ENCODE measurements around the gene TEX9.
"Not testable (repeated sequence)": the region's sequence is repeated elsewhere in the genome, so short reads cannot be mapped to it uniquely, and the experiment has no call there.

The TEX9 gene

DNA sequence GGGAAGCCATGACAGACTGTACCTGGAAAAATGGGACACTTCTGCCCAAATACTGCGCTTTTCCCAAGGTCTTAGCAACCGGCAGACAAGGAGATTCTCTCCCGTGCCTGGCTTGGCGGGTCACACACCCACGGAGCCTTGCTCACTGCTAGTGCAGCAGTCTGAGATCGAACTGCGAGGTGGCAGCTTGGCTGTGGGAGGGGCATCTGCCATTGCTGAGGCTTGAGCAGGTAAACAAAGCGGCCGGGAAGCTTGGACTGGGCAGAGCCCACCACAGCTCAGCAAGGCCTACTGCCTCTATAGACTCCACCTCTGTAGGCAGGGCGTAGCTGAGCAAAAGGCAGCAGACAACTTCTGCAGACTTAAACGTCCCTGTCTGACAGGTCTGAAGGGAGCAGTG is 34.0 kb downstream of the TEX9 start:
- H3K9me3 ChIP-seq (ENCODE audit: control extremely low read depth in 1 of 5, control insufficient read depth in 4 of 5, insufficient read depth in 2 of 5, low read depth in 1 of 5, low read length in 4 of 5); POLR2A ChIA-PET; H3K36me3 ChIP-seq (ENCODE audit: control insufficient read depth in 4 of 4, insufficient read depth in 4 of 4, low read length in 3 of 4); DNase-seq; H3K27me3 ChIP-seq (replicated peaks in 2 of 5; ENCODE audit: control insufficient read depth in 4 of 5, insufficient read depth in 5 of 5, low read length in 4 of 5); H3K4me3 ChIP-seq (ENCODE audit: control insufficient read depth in 1 of 7, extremely low read depth in 1 of 7, insufficient read depth in 4 of 7, low read depth in 2 of 7, low read length in 6 of 7); H3K4me1 ChIP-seq (ENCODE audit: control extremely low read depth in 1 of 4, control insufficient read depth in 4 of 4, insufficient read depth in 4 of 4, low read length in 3 of 4); H3K27ac ChIP-seq (ENCODE audit: insufficient read depth in 1 of 2, low read depth in 1 of 2, low read length in 2 of 2, poor library complexity in 1 of 2, severe bottlenecking in 2 of 2): not testable (repeated sequence)
- WGBS (ENCODE audit: insufficient coverage): 97% methylated on average over 11 of the region's 11 CpGs
- CTCF ChIA-PET: interaction anchor here (1.5 kb wide), 1 partner anchor 9 kb away, joined by 3 read pairs; no protein-coding TSS in a partner anchor

DNA sequence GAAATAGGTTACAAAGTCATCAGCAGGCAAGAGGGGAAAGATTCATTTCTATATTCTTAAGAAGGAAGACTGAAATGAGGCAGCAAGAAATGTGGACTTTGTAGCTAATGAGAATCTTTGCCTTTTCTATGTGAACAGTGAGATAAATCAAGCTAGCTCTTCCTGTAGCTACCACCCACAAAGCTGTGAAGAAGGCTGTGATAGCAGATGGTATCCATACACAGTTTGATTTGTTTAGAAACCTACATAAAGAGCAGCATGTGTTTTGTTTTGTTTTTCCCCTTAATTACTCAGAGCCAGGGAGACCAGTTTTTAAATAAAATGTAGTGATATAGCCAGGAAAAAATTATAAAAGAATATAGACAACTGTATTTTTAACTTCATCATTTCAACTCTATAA is 45.5 kb downstream of the TEX9 start:
- Histone ChIP-seq H3K4me1 (ENCODE audit: control extremely low read depth in 1 of 4, control insufficient read depth in 4 of 4, insufficient read depth in 4 of 4, low read length in 3 of 4) (no peaks in the 10 kb centered on the region), H3K4me3 (ENCODE audit: control insufficient read depth in 1 of 7, extremely low read depth in 1 of 7, insufficient read depth in 4 of 7, low read depth in 2 of 7, low read length in 6 of 7) (no peak overlapping the region), H3K27me3 (replicated peaks in 2 of 5; ENCODE audit: control insufficient read depth in 4 of 5, insufficient read depth in 5 of 5, low read length in 4 of 5) (no peaks in the 10 kb centered on the region), H3K9me3 (ENCODE audit: control extremely low read depth in 1 of 5, control insufficient read depth in 4 of 5, insufficient read depth in 2 of 5, low read depth in 1 of 5, low read length in 4 of 5) (peaks cover 0 to 2% (median 0%) of the 10 kb centered on the region in 5 experiments), H3K27ac (ENCODE audit: insufficient read depth in 1 of 2, low read depth in 1 of 2, low read length in 2 of 2, poor library complexity in 1 of 2, severe bottlenecking in 2 of 2) (no peak overlapping the region), H3K36me3 (ENCODE audit: control insufficient read depth in 4 of 4, insufficient read depth in 4 of 4, low read length in 3 of 4) (peaks cover 0 to 4% (median under 1%) of the 10 kb centered on the region in 4 experiments)
- CTCF ChIA-PET: no interaction called here
- POLR2A ChIA-PET: no interaction called here
- no peak for DNase-seq

- Histone ChIP-seq H3K36me3 (ENCODE audit: control insufficient read depth in 4 of 4, insufficient read depth in 4 of 4, low read length in 3 of 4) (peaks cover 0 to 4% (median under 1%) of the 10 kb centered on the region in 4 experiments), H3K4me1 (ENCODE audit: control extremely low read depth in 1 of 4, control insufficient read depth in 4 of 4, insufficient read depth in 4 of 4, low read length in 3 of 4) (no peaks in the 10 kb centered on the region), H3K9me3 (ENCODE audit: control extremely low read depth in 1 of 5, control insufficient read depth in 4 of 5, insufficient read depth in 2 of 5, low read depth in 1 of 5, low read length in 4 of 5) (peaks cover 0 to 2% (median 0%) of the 10 kb centered on the region in 5 experiments), H3K27ac (ENCODE audit: insufficient read depth in 1 of 2, low read depth in 1 of 2, low read length in 2 of 2, poor library complexity in 1 of 2, severe bottlenecking in 2 of 2) (no peak overlapping the region), H3K4me3 (ENCODE audit: control insufficient read depth in 1 of 7, extremely low read depth in 1 of 7, insufficient read depth in 4 of 7, low read depth in 2 of 7, low read length in 6 of 7) (no peak overlapping the region), H3K27me3 (replicated peaks in 2 of 5; ENCODE audit: control insufficient read depth in 4 of 5, insufficient read depth in 5 of 5, low read length in 4 of 5) (no peaks in the 10 kb centered on the region)
- 92% methylated on average over 2 of the region's 2 CpGs for WGBS (ENCODE audit: insufficient coverage)
- ChIA-PET POLR2A (no interaction called here), CTCF (no interaction called here)
- DNase-seq: no peak
Measured at GRCh38 chr15:56411122-56411749, 46.0 kb downstream of the TEX9 start.

GRCh38 chr15:56413114-56413733 is 48.0 kb downstream of the TEX9 start:
- POLR2A ChIA-PET; CTCF ChIA-PET; H3K9me3 ChIP-seq (ENCODE audit: control extremely low read depth in 1 of 5, control insufficient read depth in 4 of 5, insufficient read depth in 2 of 5, low read depth in 1 of 5, low read length in 4 of 5): not testable (repeated sequence)

DNA sequence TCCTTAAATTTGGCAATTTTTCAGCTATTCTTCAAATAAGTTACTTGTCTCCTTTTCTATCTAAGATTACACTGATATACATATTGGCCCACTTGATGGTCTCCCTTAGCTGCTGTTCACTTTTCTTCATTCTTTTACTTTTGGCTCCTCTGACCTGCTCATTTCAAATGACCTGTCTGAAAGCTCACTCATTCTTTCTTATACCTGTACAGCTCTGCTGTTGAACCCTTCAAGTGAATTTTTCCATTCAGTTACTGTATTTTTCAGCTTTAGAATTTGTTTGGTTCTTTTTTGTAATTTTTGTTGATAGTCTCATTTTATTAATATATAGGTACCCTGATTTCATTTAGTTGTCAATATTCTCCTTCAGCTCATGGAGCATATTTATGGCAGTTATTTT is 60.0 kb downstream of the TEX9 start:
- DNase-seq: no peak
- Histone ChIP-seq H3K27me3 (replicated peaks in 2 of 5; ENCODE audit: control insufficient read depth in 4 of 5, insufficient read depth in 5 of 5, low read length in 4 of 5) (no peaks in the 10 kb centered on the region), H3K27ac (ENCODE audit: insufficient read depth in 1 of 2, low read depth in 1 of 2, low read length in 2 of 2, poor library complexity in 1 of 2, severe bottlenecking in 2 of 2) (no peak overlapping the region), H3K9me3 (ENCODE audit: control extremely low read depth in 1 of 5, control insufficient read depth in 4 of 5, insufficient read depth in 2 of 5, low read depth in 1 of 5, low read length in 4 of 5) (peaks cover 0 to 2% (median 0%) of the 10 kb centered on the region in 5 experiments), H3K36me3 (ENCODE audit: control insufficient read depth in 4 of 4, insufficient read depth in 4 of 4, low read length in 3 of 4) (peaks cover 3 to 11% (median 6%) of the 10 kb centered on the region in 4 experiments), H3K4me3 (ENCODE audit: control insufficient read depth in 1 of 7, extremely low read depth in 1 of 7, insufficient read depth in 4 of 7, low read depth in 2 of 7, low read length in 6 of 7) (no peak overlapping the region), H3K4me1 (ENCODE audit: control extremely low read depth in 1 of 4, control insufficient read depth in 4 of 4, insufficient read depth in 4 of 4, low read length in 3 of 4) (no peaks in the 10 kb centered on the region)
- POLR2A ChIA-PET: no interaction called here
- CTCF ChIA-PET: interaction anchor here (0.6 to 3.4 kb wide), 3 partner anchors 174 to 246 kb away, joined by 3 to 15 read pairs (median 3); no protein-coding TSS in a partner anchor

More at GRCh38 chr15:56413114-56413733, 48.0 kb downstream of the TEX9 start:
- H3K27me3 ChIP-seq (replicated peaks in 2 of 5; ENCODE audit: control insufficient read depth in 4 of 5, insufficient read depth in 5 of 5, low read length in 4 of 5); H3K27ac ChIP-seq (ENCODE audit: insufficient read depth in 1 of 2, low read depth in 1 of 2, low read length in 2 of 2, poor library complexity in 1 of 2, severe bottlenecking in 2 of 2); DNase-seq; H3K36me3 ChIP-seq (ENCODE audit: control insufficient read depth in 4 of 4, insufficient read depth in 4 of 4, low read length in 3 of 4); H3K4me1 ChIP-seq (ENCODE audit: control extremely low read depth in 1 of 4, control insufficient read depth in 4 of 4, insufficient read depth in 4 of 4, low read length in 3 of 4); H3K4me3 ChIP-seq (ENCODE audit: control insufficient read depth in 1 of 7, extremely low read depth in 1 of 7, insufficient read depth in 4 of 7, low read depth in 2 of 7, low read length in 6 of 7): not testable (repeated sequence)
- no CpG with 5 or more reads among the region's 1 CpG for WGBS (ENCODE audit: insufficient coverage)

DNA sequence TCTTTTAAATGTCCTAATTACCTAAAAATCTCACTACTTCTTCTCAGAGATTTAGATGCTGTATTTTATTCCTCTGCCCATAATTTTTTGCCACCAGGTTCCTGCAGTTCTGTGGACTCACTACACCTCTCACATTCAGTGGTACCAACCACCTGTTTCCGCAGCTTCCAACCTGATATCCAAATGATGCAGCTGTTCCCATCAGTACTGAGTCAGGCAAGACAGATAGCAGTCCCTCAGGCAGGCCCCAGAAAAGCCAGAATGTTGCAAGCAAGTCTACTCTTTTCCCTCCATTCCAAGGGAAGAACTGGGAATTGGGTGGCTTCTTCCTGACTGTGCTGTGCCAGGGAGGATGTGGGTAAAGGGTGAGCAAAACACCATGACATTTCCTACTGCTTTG is 60.8 kb downstream of the TEX9 start:
- no peak overlapping the region for H3K4me3 ChIP-seq (ENCODE audit: control insufficient read depth in 1 of 7, extremely low read depth in 1 of 7, insufficient read depth in 4 of 7, low read depth in 2 of 7, low read length in 6 of 7)
- no peaks in the 10 kb centered on the region for H3K27me3 ChIP-seq (replicated peaks in 2 of 5; ENCODE audit: control insufficient read depth in 4 of 5, insufficient read depth in 5 of 5, low read length in 4 of 5)
- WGBS (ENCODE audit: insufficient coverage): 100% methylated on average over 1 of the region's 1 CpG
- ChIA-PET POLR2A (no interaction called here), CTCF (interaction anchor here (3.4 kb wide), 1 partner anchor 175 kb away, joined by 15 read pairs; no protein-coding TSS in a partner anchor)
- peaks cover 3 to 11% (median 6%) of the 10 kb centered on the region in 4 experiments for H3K36me3 ChIP-seq (ENCODE audit: control insufficient read depth in 4 of 4, insufficient read depth in 4 of 4, low read length in 3 of 4)
- peaks cover 0 to 2% (median 0%) of the 10 kb centered on the region in 5 experiments for H3K9me3 ChIP-seq (ENCODE audit: control extremely low read depth in 1 of 5, control insufficient read depth in 4 of 5, insufficient read depth in 2 of 5, low read depth in 1 of 5, low read length in 4 of 5)
- DNase-seq: no peak
- no peaks in the 10 kb centered on the region for H3K4me1 ChIP-seq (ENCODE audit: control extremely low read depth in 1 of 4, control insufficient read depth in 4 of 4, insufficient read depth in 4 of 4, low read length in 3 of 4)
- no peak overlapping the region for H3K27ac ChIP-seq (ENCODE audit: insufficient read depth in 1 of 2, low read depth in 1 of 2, low read length in 2 of 2, poor library complexity in 1 of 2, severe bottlenecking in 2 of 2)

- POLR2A ChIA-PET: no interaction called here
- Histone ChIP-seq H3K27me3 (replicated peaks in 2 of 5; ENCODE audit: control insufficient read depth in 4 of 5, insufficient read depth in 5 of 5, low read length in 4 of 5) (no peaks in the 10 kb centered on the region), H3K36me3 (ENCODE audit: control insufficient read depth in 4 of 4, insufficient read depth in 4 of 4, low read length in 3 of 4) (peaks cover 3 to 11% (median 6%) of the 10 kb centered on the region in 4 experiments), H3K4me3 (ENCODE audit: control insufficient read depth in 1 of 7, extremely low read depth in 1 of 7, insufficient read depth in 4 of 7, low read depth in 2 of 7, low read length in 6 of 7) (no peak overlapping the region), H3K27ac (ENCODE audit: insufficient read depth in 1 of 2, low read depth in 1 of 2, low read length in 2 of 2, poor library complexity in 1 of 2, severe bottlenecking in 2 of 2) (no peak overlapping the region), H3K9me3 (ENCODE audit: control extremely low read depth in 1 of 5, control insufficient read depth in 4 of 5, insufficient read depth in 2 of 5, low read depth in 1 of 5, low read length in 4 of 5) (peaks cover 0 to 2% (median 0%) of the 10 kb centered on the region in 5 experiments), H3K4me1 (ENCODE audit: control extremely low read depth in 1 of 4, control insufficient read depth in 4 of 4, insufficient read depth in 4 of 4, low read length in 3 of 4) (no peaks in the 10 kb centered on the region)
- CTCF ChIA-PET: interaction anchor here (0.9 to 4.7 kb wide), 11 partner anchors 11 to 782 kb away, joined by 3 to 31 read pairs (median 3); no protein-coding TSS in a partner anchor
- no CpG with 5 or more reads among the region's 2 CpGs for WGBS (ENCODE audit: insufficient coverage)
- DNase-seq: peak; percentile 25 to 61 (median 60)
Measured at GRCh38 chr15:56428821-56429458, 63.7 kb downstream of the TEX9 start.

All from common myeloid progenitor, CD34-positive (primary cell).